K562 (cell line): ENCODE data around the gene RARRES2. TPM values are rescaled to one million over a fixed set of nuclear protein-coding genes. Genes with fewer than 3 reads are reported as not detected.

ENCODE experiments used
- CBX3 ChIP-seq, 2 experiments: IDR thresholded peaks; 1 replicate in 1 of 2; 2 replicates in 1 of 2; pipeline ENCODE4 v1.6.1; 2012; ENCODE audit warnings: inconsistent platforms in 2 of 2, low read length in 2 of 2, borderline replicate concordance in 1 of 2, control low read depth in 1 of 2
- CREBBP ChIP-seq: IDR thresholded peaks from one replicate; pipeline ENCODE4 v1.6.1; 2012; ENCODE audit warnings: low read depth, mild to moderate bottlenecking, control low read depth, inconsistent platforms, low read length
- CREM ChIP-seq: IDR thresholded peaks from 2 replicates; pipeline ENCODE4 v1.6.1; 2014; ENCODE audit warnings: antibody characterized with exemption, low read depth
- ETS1 ChIP-seq: conservative IDR thresholded peaks from 2 replicates; pipeline ENCODE4 v1.6.1; 2011; ENCODE audit warnings: low read depth, mild to moderate bottlenecking, low read length; ENCODE audit not compliant: control insufficient read depth
- ETS2 ChIP-seq: IDR thresholded peaks from 2 replicates; pipeline ENCODE4 v1.6.1; 2016; ENCODE audit warnings: borderline replicate concordance, missing genetic modification characterization, mild to moderate bottlenecking, moderate library complexity, missing compliant biosample characterization; ENCODE audit not compliant: poor library complexity, severe bottlenecking
- FOXK1 ChIP-seq: sonication (generic); formaldehyde crosslinking; IDR thresholded peaks from 2 replicates; pipeline ENCODE4 v1.8.0; 2022; ENCODE audit warnings: missing genetic modification reagents, mild to moderate bottlenecking, borderline replicate concordance
- HDAC2 ChIP-seq: fragments of 450-650 bp; IDR thresholded peaks from 2 replicates; pipeline ENCODE4 v1.6.1; 2016; ENCODE audit warnings: mild to moderate bottlenecking
- HDAC8 ChIP-seq: fragments of 450-650 bp; IDR thresholded peaks from 2 replicates; pipeline ENCODE4 v1.6.1; 2016; ENCODE audit warnings: mild to moderate bottlenecking, missing genetic modification characterization, moderate library complexity, missing compliant biosample characterization
- HMBOX1 ChIP-seq: sonication (generic); IDR thresholded peaks from 2 replicates; pipeline ENCODE4 v1.6.1; 2016
- HNRNPLL ChIP-seq: fragments of 200-400 bp; formaldehyde crosslinking; IDR thresholded peaks from 2 replicates; pipeline ENCODE4 v1.6.1; 2017; ENCODE audit warnings: low read length, low read depth, mild to moderate bottlenecking; ENCODE audit not compliant: poor library complexity, severe bottlenecking
- ILK ChIP-seq: fragments of 450-650 bp; IDR thresholded peaks from 2 replicates; pipeline ENCODE4 v1.6.1; 2016; ENCODE audit warnings: missing genetic modification characterization, low read depth, mild to moderate bottlenecking, missing compliant biosample characterization, moderate library complexity, borderline replicate concordance
- KLF1 ChIP-seq: fragments of 450-650 bp; IDR thresholded peaks from 2 replicates; pipeline ENCODE4 v1.6.1; 2016; ENCODE audit warnings: missing genetic modification characterization, missing compliant biosample characterization
- MEF2D ChIP-seq: conservative IDR thresholded peaks from 2 replicates; pipeline ENCODE4 v1.6.1; 2016; ENCODE audit warnings: low read depth, missing genetic modification characterization, missing compliant biosample characterization
- NUFIP1 ChIP-seq: fragments of 450-650 bp; IDR thresholded peaks from 2 replicates; pipeline ENCODE4 v1.6.1; 2018; ENCODE audit not compliant: partially characterized antibody
- POLR2A ChIP-seq: fragments of 450-650 bp; conservative IDR thresholded peaks from 2 replicates; pipeline ENCODE4 v1.6.1; 2016
- PURB ChIP-seq: sonication (generic); formaldehyde crosslinking; IDR thresholded peaks from 2 replicates; pipeline ENCODE4 v1.9.0; 2021; ENCODE audit warnings: low read depth, mild to moderate bottlenecking, missing genetic modification reagents
- RBM15 ChIP-seq: fragments of 200-400 bp; formaldehyde crosslinking; IDR thresholded peaks from 2 replicates; pipeline ENCODE4 v1.6.1; 2018; ENCODE audit warnings: mild to moderate bottlenecking, low read length, moderate library complexity; ENCODE audit not compliant: insufficient read depth
- SIN3B ChIP-seq: fragments of 450-650 bp; IDR thresholded peaks from 2 replicates; pipeline ENCODE4 v1.6.1; 2017; ENCODE audit warnings: low read depth, mild to moderate bottlenecking, moderate library complexity
- SNAPC5 ChIP-seq: fragments of 250-450 bp; sonication (Bioruptor Pico); IDR thresholded peaks from 2 replicates; pipeline ENCODE4 v1.8.0; 2021; ENCODE audit warnings: moderate library complexity, mild to moderate bottlenecking, inconsistent platforms
- TAF1 ChIP-seq: IDR thresholded peaks from 2 replicates; pipeline ENCODE4 v1.6.1; 2011; ENCODE audit warnings: mild to moderate bottlenecking, low read length, moderate library complexity; ENCODE audit not compliant: insufficient read depth, control insufficient read depth, severe bottlenecking; ENCODE audit errors: extremely low read depth
- U2AF2 ChIP-seq: fragments of 200-400 bp; formaldehyde crosslinking; optimal IDR thresholded peaks from 2 replicates; pipeline ENCODE3; 2017; ENCODE audit warnings: low read depth, mild to moderate bottlenecking, low read length
- ZFX ChIP-seq: sonication (generic); formaldehyde crosslinking; IDR thresholded peaks from 2 replicates; pipeline ENCODE4 v1.8.0; 2022; ENCODE audit warnings: mild to moderate bottlenecking, missing genetic modification reagents, moderate library complexity
- ZNF165 ChIP-seq: fragments of 250-450 bp; sonication (Bioruptor Pico); IDR thresholded peaks from 2 replicates; pipeline ENCODE4 v1.4.0; 2020; ENCODE audit warnings: borderline replicate concordance
- polyA plus RNA-seq, 8 experiments: library from polyadenylated mRNA; depleted of rRNA in 4 of 8; stranded (reverse) in 5 of 8; unstranded in 3 of 8; fragments of >200 nt; fragmentation: Nextera tagmentation in 2 of 8; fragmentation: Illumina TruSeq in 1 of 8; extraction: Ambion mirVana in 2 of 8; extraction: Trizol in 1 of 8; gene quantifications; 2 replicates each; pipeline versions ENCODE4 v1.2.1 to v1.2.3, GENCODE V29; 2011 to 2014; ENCODE audit warnings: inconsistent platforms in 1 of 8, missing spikeins in 1 of 8
- total RNA-seq, 7 experiments: library from RNA; depleted of rRNA in 6 of 7; stranded (reverse); fragments of >200 nt in 6 of 7; fragmentation: Illumina TruSeq in 2 of 7; extraction: Trizol in 2 of 7; gene quantifications; 2 replicates each; pipeline versions ENCODE4 v1.2.1 to v1.2.3, GENCODE V29; 2011 to 2021; ENCODE audit warnings: low replicate concordance in 1 of 7
- TF ChIP-seq, protein P1 (sequence below): fragments of 450-650 bp; formaldehyde crosslinking; IDR thresholded peaks from 2 replicates; pipeline ENCODE4 v1.4.0; 2020; ENCODE audit warnings: mild to moderate bottlenecking, moderate library complexity

Gene RARRES2
- total and polyA plus RNA-seq, 9 of the 15 experiments (the other 6 are each of a cell fraction or from before 2014, with no cell fraction given), result 0.11 to 1.7 (median 0.23) TPM; not detected in 6

GRCh38 chr7:150368096-150368883 lies 26.9 kb upstream of the RARRES2 start, which contains the start of gene REPIN1 (continued):
- TF ChIP-seq HNRNPLL (peak; percentile 93), U2AF2 (no peak), PURB (no peak), SNAPC5 (CRISPR knock-in tag) (no peak), HMBOX1 (no peak), SIN3B (no peak; the same call in none of the 2 replicates), MEF2D (tag) (no peak; the same call in 1 of the 2 replicates), KLF1 (tag) (peak; percentile 49; the same call in 1 of the 2 replicates), TAF1 (peak; percentile 88), POLR2A (peak; percentile 74), HDAC8 (tag) (peak; percentile 88), ZFX (CRISPR knock-in tag) (peak; percentile 99), NUFIP1 (no peak), CREBBP (no peak), ETS1 (peak; percentile 95), ZNF165 (no peak), FOXK1 (CRISPR knock-in tag) (peak; percentile 87; the same call in 1 of the 2 replicates), RBM15 (no peak), ETS2 (tag) (peak; percentile 8), CBX3 (IDR thresholded peaks at IDR 0.05; ENCODE audit: borderline replicate concordance in 1 of 2, low read length in 2 of 2) (peak in 1 of 2 experiments; percentile 73; a peak in 2 of 3 replicates), CREM (0 out of 2 replicates have a peak, but pooled peaks have one; percentile 31), HDAC2 (peak; percentile 60; the same call in 1 of the 2 replicates), ILK (no peak)
- TF ChIP-seq, protein P1, sequence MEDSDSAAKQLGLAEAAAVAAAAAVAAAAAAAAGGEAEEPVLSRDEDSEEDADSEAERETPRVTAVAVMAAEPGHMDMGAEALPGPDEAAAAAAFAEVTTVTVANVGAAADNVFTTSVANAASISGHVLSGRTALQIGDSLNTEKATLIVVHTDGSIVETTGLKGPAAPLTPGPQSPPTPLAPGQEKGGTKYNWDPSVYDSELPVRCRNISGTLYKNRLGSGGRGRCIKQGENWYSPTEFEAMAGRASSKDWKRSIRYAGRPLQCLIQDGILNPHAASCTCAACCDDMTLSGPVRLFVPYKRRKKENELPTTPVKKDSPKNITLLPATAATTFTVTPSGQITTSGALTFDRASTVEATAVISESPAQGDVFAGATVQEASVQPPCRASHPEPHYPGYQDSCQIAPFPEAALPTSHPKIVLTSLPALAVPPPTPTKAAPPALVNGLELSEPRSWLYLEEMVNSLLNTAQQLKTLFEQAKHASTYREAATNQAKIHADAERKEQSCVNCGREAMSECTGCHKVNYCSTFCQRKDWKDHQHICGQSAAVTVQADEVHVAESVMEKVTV, result no peak
